ENCODE results near the gene TCEAL2.
"Not testable (repeated sequence)": the region's sequence is repeated elsewhere in the genome, so short reads cannot be mapped to it uniquely, and the experiment has no call there.

Gene TCEAL2

GRCh38 chrX:102125436-102125835 is at the start of gene TCEAL2:
Gene TCEAL2, plus strand, starts transcription at chrX:102125679. Its CDS starts 1,152 bp downstream, at chrX:102126831.
- not testable (repeated sequence) for FAIRE-seq; DNase-seq (ENCODE audit: insufficient read length, low spot score)

GRCh38 chrX:102077426-102077825 is 48.1 kb upstream of the TCEAL2 start:
- TF ChIP-seq POLR2A (IDR thresholded peaks at IDR 0.05; ENCODE audit: low read depth, low read length) = no peak
- no peak for FAIRE-seq

GRCh38 chrX:102085706-102086105 is 39.8 kb upstream of the TCEAL2 start:
- FAIRE-seq (no peak), DNase-seq (ENCODE audit: insufficient read length, low spot score) (no peak)
- TF ChIP-seq POLR2A (IDR thresholded peaks at IDR 0.05; ENCODE audit: low read depth, low read length) = no peak

More at GRCh38 chrX:102077426-102077825, 48.1 kb upstream of the TCEAL2 start:
- DNase-seq (ENCODE audit: insufficient read length, low spot score) = no peak

- TF ChIP-seq POLR2A (IDR thresholded peaks at IDR 0.05; ENCODE audit: low read depth, low read length) = no peak
- no peak for DNase-seq (ENCODE audit: insufficient read length, low spot score)
- FAIRE-seq = no peak
These were observed 12.1 kb upstream of the TCEAL2 start for GRCh38 chrX:102113367-102113766.

GRCh38 chrX:102115748-102116147 is 9.7 kb upstream of the TCEAL2 start:
- no peak for TF ChIP-seq POLR2A (IDR thresholded peaks at IDR 0.05; ENCODE audit: low read depth, low read length)
- FAIRE-seq (no peak), DNase-seq (ENCODE audit: insufficient read length, low spot score) (no peak)

GRCh38 chrX:102125014-102125413 is 465 bp upstream of the TCEAL2 start:
- not testable (repeated sequence) for DNase-seq (ENCODE audit: insufficient read length, low spot score); FAIRE-seq

GRCh38 chrX:102126080-102126818 is 770 bp downstream of the TCEAL2 start:
- not testable (repeated sequence) for FAIRE-seq; DNase-seq (ENCODE audit: insufficient read length, low spot score)

- TF ChIP-seq POLR2A (IDR thresholded peaks at IDR 0.05; ENCODE audit: low read depth, low read length) = no peak
- DNase-seq (ENCODE audit: insufficient read length, low spot score) = no peak
- FAIRE-seq = no peak
These were observed 1.4 kb downstream of the TCEAL2 start for GRCh38 chrX:102126863-102127262.

- no peak for DNase-seq (ENCODE audit: insufficient read length, low spot score)
- no peak for FAIRE-seq
- TF ChIP-seq POLR2A (IDR thresholded peaks at IDR 0.05; ENCODE audit: low read depth, low read length) = no peak
These were observed 4.0 kb downstream of the TCEAL2 start for GRCh38 chrX:102129473-102129872.

- FAIRE-seq (no peak), DNase-seq (ENCODE audit: insufficient read length, low spot score) (no peak)
- TF ChIP-seq POLR2A (IDR thresholded peaks at IDR 0.05; ENCODE audit: low read depth, low read length) = no peak
These were observed 12.6 kb downstream of the TCEAL2 start for GRCh38 chrX:102138064-102138463.

- FAIRE-seq; DNase-seq (ENCODE audit: insufficient read length, low spot score): not testable (repeated sequence)
These were observed 15.4 kb downstream of the TCEAL2 start for GRCh38 chrX:102140876-102141275.

GRCh38 chrX:102141631-102142030 is 16.2 kb downstream of the TCEAL2 start:
- not testable (repeated sequence) for FAIRE-seq; DNase-seq (ENCODE audit: insufficient read length, low spot score)

GRCh38 chrX:102142274-102142673 is 16.8 kb downstream of the TCEAL2 start, which contains the start of gene TCEAL6:
Gene TCEAL6, minus strand, starts transcription at chrX:102142481.
- not testable (repeated sequence) for FAIRE-seq

GRCh38 chrX:102154218-102154860 is 28.9 kb downstream of the TCEAL2 start:
- FAIRE-seq (no peak), DNase-seq (ENCODE audit: insufficient read length, low spot score) (no peak)
- TF ChIP-seq POLR2A (IDR thresholded peaks at IDR 0.05; ENCODE audit: low read depth, low read length) = no peak

More at GRCh38 chrX:102142274-102142673, 16.8 kb downstream of the TCEAL2 start, which contains the start of gene TCEAL6:
- DNase-seq (ENCODE audit: insufficient read length, low spot score) = not testable (repeated sequence)
